GM19372 (cell line): Measurements from ENCODE around the gene CBARP.

Source experiments
- ATAC-seq: cut with Tn5 transposase; IDR thresholded peaks from one replicate; pipeline ENCODE4 v1.9.1; 2021; ENCODE audit warnings: mild to moderate bottlenecking, low read depth, moderate library complexity; ENCODE audit not compliant: unreplicated experiment

Gene CBARP, protein sequence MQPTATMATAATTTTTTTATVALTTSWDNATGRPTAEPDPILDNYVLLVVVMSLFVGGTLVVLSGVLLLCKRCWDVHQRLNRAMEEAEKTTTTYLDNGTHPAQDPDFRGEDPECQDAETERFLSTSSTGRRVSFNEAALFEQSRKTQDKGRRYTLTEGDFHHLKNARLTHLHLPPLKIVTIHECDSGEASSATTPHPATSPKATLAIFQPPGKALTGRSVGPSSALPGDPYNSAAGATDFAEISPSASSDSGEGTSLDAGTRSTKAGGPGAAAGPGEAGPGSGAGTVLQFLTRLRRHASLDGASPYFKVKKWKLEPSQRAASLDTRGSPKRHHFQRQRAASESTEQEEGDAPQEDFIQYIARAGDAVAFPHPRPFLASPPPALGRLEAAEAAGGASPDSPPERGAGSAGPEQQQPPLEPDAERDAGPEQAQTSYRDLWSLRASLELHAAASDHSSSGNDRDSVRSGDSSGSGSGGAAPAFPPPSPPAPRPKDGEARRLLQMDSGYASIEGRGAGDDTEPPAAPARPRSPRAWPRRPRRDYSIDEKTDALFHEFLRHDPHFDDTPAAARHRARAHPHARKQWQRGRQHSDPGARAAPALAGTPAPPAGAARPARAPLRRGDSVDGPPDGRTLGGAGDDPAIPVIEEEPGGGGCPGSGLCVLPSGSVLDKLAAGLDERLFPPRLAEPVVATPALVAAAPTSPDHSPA

DNA sequence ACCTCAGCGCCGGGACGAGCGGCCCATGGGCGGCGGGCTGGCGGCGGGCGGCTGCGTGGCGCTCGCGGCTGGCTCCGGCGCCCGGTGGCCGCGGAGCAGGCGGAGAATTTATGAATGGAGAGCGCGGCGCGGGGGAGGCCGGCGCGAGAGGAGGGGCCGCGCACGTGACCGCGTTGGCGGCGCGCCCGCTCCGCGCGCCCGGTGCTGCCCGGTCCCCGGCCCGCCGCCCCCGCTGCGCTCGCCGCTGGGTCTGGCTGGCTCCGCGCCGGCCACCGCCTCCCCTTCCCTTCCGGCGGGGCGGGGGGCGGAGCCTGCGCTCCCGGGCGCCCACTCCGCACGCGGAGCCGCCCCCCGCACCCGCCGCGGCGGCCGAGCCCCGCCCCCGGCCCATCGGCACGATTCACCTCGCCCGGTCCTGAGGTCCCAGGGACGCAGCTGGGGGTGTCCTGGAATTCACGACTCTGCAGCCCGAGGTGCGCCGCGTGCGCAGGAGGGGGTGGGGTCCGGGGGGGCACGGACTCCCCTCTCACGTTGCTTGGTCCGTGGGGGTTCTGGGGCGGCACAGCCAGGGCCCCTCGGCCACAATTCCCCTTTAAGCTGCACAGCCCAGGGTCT, at the start of gene CBARP:
Gene CBARP (minus strand): TSS at position 252 of the 615 bp plus-strand sequence. CDS start 1,905 bp downstream, outside the sequence.
- ATAC-seq: no peak

DNA sequence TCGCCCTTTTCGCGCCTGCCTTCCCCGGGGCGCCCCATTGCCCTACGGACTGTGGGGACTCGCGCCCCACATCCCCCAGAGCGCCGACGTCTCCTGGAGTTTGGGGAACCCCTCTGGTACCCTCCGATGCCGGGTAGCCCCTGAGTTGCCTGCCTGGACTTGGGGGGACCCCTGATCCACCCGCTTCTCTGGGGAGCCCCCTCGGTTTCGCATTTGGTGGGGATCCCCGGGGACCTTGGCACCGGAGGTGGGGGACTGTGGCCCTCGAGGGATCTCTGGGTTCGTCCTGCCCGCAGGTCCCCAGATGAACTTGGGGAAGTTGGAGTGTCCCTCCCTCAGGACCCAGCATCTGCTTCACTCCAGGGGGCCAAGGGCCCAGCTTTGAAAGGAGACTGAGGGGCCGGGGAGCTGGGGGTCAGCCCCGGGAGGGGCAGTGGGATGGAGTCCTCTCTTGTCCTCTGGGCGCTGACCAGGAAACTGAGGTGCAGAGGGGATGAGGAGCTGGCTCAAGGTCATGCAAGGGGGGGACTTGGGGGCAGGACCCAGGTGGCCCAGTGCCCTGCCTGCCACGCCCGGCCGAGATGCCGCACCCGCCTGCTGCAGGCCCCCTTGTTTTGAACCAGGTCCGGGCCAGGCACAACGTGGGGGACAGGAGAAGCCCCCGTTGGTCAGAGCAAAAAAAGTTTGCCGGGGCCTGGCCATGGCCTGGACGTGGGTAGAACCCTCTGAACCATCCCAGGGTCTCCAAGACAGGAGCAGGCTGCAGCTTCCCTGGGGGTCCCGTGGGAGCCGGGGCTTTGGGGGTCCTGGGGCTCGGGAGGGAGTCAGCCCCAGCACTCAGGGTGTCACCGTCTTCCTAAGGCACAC, 48.9 kb upstream of the CBARP start:
- no peak for ATAC-seq

DNA sequence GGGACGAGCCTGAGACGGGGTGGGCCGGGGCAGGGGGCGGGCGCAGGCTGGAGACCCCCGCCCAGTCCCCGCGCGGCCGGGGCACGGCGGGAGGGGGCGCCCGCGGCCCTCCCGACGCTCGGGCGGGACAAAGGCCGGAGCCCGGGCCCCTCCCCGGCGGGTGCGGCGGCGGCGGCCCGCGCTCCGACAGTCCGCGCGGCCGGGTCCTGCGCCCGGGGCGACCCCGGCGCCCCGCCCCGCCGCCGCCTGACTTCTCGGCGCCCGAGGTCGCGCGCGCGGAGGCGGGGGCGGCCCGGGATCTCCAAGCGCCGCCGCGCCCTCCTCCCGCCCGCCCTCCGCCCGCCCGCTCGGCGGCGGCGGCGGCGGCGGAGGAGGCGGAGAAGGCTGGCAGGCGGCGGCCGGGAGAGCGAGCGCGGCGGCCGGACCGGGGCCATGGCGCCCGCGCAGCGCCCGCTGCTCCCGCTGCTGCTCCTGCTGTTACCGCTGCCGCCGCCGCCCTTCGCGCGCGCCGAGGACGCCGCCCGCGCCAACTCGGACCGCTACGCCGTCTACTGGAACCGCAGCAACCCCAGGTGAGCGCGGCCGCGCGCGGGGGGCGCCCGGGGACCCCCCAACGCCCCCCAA, 48.0 kb upstream of the CBARP start, which contains the start of gene EFNA2:
Gene EFNA2 (plus strand): TSS at position 137 of the 624 bp plus-strand sequence. CDS start 296 bp downstream, at position 433.
- ATAC-seq: no peak

DNA sequence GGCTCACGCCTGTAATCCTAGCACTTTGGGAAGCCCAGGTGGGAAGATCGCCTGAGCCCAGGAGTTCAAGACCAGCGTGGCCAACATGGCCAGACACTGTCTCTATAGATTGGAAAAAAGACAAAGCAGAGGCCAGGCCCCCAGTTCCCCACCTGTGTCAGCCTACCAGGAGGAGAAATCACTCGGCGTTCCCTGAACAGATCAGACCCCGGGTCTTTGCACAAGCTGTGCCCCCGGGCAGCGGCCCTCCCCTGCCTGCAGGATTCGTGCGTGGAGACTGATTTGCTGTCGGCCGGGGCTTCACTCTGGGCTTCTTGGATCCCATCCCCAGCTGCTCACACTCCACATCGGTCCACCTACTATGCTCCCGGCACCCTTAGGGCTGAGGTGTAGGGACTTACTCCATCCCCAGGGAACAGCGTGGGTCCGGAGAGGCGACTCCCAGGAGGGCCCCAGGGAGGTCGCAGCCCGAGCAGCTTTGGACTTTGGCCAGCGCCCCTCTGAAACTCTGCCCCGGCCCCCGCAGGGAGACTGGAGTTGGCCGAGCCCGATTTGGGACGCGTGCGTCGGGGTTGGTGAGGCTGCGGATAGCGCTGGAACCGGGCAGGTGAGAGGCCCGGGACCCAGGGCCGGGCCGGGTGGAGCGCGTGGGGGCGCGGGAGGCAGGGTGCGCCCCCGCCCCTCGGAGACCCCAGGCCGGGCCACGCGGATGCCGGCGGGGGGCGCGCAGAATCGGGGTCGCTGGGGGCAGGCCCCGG, 47.4 kb upstream of the CBARP start:
- no peak for ATAC-seq

DNA sequence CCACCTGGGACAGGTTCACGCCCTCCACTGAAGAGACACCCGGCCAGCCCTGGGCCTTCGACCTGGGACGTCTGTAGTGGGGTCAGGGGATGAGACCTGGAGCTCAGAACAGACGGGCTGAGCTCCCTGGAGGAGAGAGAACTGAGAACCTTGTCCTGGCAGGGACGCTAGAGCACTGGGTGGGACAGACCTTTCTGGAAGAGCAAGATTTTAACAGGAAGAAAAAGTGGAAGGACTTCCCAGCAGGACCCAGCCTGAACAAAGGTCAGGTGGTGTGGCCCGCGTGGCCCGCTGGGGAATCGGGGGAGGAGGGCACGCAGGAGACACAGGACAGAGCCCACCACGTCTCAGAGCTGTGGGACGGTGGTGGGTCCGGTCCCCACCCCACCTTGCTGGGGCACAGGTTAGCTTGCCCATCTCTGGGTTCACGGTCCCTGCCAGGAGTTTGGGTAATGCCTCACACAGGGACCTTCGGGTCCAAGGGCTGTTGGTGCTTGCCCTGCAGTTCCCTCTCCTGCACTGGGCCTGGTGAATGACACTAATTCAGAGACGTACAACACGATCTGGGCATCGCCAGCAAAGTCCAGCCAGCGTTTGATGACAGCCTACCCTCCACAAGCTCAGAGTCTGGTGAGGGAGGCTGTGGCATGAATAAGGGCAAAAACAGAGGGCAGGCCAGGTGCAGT, 46.6 kb upstream of the CBARP start:
- no peak for ATAC-seq

DNA sequence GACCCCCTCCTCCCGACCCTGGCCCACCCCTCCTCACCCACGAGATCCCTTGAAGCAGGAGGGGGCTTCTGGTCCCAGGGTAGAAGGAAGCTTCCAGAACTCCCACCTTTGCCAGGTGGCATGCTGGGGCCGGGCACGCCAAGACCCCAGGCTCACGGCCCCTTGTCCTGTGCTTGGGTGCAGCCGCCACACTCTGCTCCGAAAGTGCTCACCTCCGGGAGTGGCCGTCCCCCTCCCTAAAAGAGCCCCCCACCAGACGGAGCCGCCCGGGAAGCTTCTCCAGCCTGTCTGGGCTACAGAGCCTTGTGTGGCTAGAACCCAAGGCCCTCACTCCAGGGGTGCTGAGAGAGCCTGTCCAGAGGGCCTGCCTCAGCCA, 46.1 kb upstream of the CBARP start:
- ATAC-seq: no peak

DNA sequence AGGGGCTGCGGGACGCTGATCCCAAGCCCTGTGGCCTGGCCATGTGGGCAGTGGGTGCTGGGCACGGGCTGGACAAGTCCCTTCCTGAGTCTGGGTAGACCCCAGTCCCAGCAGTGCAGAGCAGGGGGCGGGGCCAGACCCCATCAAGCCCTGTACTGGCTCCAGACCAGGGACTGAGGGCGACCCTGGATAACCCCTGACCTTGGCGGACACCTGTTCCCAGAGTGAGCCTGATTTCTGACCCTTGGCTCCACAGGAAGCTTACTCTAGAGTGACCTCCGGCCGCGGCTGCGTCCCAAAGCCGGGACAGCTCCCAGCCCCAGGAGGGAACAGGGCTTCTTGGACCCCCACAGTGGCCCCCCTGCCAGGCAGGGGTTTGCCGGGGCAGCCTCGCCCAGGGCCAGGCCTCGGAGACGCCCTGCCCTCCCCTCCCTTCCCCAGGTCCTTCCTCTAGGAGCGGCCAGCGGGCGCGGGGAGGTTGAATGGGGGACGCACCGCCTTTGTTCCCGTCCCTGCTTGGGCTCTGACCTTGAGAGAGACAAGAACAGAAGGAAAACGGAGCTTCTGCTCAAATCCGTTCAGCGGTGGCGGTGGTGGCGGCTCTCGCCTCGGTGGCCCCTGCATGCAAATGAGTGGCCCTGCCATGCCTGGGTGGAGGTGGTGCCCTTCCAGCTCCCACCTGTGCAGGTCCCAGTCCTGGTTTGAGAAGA, 45.6 kb upstream of the CBARP start:
- no peak for ATAC-seq

DNA sequence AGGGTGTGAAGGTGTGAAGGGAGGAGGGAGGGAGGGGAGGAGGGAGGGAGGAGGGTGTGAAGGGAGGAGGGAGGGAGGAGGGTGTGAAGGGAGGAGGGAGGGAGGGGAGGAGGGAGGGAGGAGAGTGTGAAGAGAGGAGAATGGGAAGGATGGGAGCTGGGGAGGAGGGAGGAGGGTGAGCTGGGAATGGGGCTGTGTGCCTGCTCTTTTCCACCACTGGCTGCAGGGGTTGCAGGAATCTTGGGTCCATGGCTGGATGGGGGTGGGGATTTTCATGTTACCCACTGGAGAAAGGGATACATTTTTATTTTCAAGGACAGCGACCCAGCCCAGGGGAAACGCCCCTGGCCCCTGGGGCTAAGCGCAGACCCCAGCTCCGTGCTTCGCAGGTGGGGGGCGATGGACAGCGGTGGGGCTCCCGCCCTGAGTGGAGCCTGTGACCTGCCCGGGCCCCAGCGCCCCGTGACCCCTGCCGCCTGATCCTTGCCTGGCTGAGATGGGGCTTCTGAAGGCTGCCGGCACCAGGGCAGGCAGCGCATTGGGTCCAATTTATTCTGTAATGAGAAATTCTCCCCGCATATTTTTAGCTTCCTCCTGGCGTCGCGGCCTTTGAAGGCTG, 44.9 kb upstream of the CBARP start:
- no peak for ATAC-seq

DNA sequence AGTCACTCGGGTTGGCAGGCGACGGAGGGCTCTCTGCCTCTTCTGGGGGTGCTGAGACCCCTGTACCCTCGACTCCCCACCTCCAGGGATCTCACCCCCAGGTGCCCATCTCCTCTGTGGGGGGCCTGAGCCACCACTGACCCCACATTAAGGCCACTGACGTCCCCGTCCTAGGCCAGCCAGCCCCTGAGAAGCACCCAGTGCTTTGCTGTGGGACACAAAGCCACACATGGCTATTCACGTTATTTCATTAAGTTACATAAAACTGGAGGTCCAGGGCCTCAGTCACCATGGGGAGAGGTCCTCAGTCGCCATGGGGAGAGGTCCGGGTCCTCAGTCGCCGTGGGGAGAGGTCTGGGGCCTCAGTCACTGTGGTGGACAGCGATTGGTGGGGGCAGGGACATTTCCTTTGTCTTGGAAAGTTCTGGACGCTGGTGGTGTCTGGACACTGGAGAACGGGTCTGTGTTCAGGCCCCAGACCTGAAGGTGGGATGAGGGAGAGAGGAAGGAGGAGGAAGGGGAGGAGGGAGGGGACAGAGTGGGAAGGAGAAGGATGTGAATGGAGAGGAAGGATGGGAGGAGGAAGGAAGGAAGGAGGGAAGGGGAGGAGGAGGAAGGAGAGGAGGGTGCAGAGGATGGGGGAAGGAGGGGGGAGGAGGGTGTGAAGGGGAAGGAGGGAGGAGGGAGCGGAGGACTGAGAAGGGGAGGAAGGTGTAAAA, 43.9 kb upstream of the CBARP start:
- ATAC-seq: no peak

DNA sequence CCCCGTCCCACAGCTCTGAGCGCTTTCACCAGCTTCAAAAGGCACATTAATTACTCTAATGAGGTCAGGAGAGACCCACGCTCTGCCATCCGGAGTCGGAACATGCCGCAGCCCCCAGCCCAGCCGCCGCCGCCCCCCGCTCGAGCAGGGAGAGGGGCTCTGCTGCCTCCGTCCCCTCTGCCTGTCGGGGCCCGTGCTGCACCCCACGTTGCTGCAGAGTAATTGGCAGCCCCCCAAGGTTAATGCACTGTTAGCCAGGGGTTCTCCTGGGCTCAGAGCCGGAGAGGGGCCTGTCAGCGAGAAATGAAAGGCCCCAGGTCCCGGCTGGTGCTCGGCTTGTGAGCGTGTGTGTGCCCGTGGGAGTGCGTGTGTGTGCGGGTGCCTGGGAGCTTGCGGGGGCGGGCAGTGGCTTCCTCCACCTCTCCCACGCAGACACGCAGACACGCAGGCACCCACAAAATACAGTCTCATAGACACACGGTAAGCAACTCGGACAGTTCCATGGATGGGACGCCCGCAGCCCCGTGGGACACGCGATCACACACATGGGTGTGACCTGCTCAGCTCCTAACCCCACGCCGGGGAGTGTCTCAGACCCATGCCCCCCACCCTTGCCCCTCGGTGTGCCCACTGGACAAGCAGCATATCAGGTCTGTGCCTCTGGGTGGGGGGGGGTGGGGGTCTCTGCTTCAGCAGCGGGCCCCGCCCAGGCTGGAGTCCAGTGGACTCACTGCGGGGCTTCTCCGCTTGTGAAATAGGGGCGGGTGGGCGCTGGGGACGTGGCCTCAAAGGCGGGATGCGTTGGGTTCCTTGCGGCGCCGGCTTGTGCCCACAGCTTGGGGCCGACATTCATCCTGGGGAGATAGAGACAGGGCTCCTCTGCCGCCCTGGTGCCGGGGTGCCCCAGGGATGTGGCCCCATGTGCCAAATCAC, 43.1 kb upstream of the CBARP start:
- ATAC-seq: no peak

DNA sequence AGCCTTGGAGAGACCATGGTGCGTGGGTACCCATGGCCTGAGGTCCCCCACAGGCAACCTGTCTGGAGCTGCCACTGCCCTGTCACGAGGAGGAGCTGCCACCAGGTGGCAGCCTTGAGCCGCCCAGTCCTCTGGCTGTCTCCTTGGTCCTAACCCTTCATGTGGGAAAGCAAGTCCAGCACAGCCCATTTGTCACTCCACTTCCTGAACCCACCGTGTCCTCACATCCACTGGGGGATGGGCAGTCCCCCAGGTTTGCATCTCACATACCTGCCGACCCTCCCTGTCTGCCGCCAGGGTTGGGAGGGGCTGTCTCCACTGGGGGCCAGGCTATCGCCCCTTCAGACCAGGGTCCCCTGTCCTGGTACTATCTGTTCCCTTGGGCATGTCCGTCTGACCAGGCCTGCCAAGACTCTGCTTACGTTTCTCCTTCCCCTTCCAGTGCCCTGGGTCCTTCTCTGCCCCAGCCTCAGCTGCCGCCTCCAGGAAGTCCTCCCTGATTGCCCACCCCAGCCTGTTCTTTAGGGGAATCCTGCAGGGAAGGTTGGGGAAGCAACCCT, 42.1 kb upstream of the CBARP start:
- ATAC-seq: no peak

DNA sequence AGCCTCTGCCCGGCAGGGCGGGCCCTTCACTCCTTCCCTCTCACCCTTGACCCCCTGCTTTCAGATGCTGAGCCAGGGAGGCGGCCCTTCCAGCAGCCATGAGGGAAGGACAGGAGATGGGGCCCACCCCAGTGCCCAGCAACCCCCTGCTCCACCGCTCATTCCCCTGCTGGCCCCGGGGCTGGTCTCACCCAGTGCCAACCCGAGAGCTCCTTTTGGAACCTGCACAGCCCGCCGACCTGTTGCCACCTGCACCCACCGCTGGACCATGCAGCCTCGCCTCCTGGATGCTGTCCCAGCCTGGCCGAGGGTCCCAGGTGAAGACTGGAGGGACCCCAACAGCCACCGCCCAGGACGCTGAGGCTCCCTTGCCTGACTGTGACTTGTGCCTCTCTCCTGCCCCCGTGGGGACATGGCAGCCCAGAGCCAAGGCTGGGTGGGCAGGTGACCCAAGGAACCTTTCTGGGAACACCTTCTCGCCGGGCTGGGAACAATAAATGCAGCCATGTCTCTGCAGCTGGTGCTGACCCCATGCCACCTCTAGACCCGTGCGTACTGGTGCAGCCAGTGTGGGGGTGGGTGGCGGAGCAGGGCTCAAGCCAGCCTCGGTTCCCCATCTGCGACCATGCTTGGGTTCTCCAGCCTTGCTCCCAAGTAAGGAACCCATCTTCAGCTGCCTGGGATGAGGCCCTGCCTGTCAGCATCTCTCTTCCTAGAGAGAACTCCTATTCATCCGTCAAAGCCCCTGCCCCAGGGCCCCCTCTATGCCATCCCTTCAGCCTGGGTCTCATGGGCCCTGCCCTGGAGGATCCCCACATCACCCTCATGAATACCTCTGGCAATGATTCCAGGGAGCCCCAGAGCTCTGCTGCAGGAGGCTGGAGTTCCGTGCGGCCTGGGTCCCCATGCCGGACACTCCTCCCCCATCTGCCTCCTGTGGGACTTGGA, 41.2 kb upstream of the CBARP start:
- ATAC-seq: no peak

DNA sequence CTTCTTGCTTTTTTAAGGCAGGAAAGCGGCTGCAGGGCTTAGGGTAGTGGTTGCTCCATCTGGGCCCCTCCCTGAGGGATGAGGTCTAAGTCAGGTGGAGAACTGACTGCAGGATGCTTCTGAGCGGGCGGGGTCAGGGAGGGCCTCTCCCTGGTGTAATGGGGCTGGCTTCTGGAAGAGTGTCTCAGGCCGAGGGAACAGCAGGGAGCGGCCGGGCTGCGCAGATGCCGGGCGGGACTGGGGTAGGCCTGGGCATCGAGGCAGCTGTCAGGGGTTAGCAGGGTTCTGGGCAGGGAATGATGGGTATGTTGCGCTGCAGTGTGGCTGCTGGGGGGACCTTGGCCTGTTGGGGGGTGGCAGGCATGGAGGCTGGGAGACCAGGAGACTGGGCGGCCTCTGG, 40.3 kb upstream of the CBARP start:
- ATAC-seq: no peak

DNA sequence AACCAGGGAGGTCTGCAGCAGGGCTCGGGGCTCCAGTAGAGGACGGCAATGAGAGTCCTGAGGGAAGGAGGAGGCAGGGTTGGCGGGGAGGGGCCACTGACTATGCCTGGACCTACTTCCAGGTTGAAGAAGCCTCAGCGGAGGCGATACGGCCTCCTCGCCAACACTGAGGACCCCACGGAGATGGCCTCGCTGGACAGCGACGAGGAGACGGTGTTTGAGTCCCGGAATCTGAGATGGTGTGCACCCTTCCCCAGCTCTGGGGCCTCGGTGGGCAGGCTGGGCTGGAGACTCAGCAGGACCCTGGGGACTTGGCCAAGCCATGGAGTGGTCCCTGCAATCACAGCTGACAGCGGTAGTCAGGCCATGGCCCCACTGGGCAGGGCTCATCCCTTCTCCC, 39.3 kb upstream of the CBARP start:
- no peak for ATAC-seq

DNA sequence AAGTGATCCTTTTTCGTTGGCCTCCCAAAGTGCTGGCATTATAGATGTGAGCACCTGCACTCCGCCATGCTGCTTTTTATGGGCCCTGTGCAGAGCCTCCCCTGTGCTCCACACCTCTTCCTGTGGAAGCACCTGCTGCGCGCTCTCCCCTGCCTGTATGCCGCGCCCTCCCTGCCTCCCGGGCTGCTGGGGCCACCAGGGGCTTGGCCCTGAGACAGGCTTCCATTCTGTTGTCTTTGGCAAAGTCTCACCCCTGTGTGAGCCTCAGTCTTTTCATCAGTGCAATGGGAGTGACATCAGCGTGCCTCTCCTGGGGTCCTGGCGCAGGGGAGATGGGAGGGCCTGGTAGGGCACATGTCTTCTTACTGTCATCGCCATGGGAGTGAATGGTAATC, 38.8 kb upstream of the CBARP start:
- ATAC-seq: no peak
